ENCODE data around the gene STING1. TPM values are rescaled to one million over a fixed set of nuclear protein-coding genes. Genes with fewer than 3 reads are reported as not detected.

Gene STING1
- total and polyA plus RNA-seq, 2 of the 13 experiments (the other 11 are each of a cell fraction or from before 2014, with no cell fraction given), result 1.3 to 4.4 TPM

DNA sequence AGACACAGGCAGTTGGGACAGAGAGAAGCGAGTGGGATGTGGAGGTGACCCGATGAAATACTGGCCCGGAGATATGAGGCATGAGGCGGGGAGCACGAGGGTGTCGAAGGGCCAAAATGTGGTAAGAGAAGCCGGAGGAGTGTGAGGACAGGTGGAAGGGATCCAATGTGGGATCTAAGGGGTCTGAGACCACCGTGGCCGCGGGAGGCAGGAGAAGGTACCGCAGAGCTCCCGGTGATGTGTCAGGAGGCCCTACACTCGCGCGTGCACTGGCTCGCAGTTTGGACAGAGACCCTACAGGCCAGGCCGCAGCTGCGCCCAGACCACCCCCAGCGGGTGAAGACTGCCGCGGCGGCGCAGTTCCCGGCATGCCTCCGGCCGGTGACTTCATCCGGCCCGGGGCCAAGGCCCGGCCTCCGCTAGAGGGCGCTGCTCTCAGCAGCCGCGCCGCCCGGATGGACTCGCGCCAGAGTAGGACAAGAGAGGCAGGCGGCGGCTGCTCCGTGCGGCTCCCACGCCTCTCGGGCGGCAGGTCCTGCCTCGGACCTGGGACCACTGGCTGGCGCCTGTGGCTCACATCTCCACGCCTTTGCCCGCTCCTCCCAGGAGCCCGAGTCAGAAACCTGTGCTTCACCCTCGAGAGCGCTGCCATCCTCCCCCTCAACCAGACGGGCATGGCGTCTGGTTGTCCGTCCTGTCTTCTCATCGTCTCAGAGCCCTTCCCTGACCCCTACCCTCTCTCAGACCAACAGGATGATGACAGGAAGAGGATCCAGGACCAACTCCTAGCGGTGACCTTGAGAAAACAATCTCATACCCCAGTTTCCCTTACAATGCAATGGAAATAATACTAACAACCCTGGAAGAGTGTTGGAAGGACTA, 35.4 kb upstream of the STING1 start (continued):
- TF ChIP-seq, protein P1, sequence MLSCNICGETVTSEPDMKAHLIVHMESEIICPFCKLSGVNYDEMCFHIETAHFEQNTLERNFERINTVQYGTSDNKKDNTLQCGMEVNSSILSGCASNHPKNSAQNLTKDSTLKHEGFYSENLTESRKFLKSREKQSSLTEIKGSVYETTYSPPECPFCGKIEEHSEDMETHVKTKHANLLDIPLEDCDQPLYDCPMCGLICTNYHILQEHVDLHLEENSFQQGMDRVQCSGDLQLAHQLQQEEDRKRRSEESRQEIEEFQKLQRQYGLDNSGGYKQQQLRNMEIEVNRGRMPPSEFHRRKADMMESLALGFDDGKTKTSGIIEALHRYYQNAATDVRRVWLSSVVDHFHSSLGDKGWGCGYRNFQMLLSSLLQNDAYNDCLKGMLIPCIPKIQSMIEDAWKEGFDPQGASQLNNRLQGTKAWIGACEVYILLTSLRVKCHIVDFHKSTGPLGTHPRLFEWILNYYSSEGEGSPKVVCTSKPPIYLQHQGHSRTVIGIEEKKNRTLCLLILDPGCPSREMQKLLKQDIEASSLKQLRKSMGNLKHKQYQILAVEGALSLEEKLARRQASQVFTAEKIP (CRISPR knock-in tag; IDR thresholded peaks at IDR 0.05; ENCODE audit: borderline replicate concordance), result no peak
- TF ChIP-seq FOSL1 (CRISPR knock-in tag; IDR thresholded peaks at IDR 0.05; ENCODE audit: borderline replicate concordance) (no peak), MIER3 (CRISPR knock-in tag; IDR thresholded peaks at IDR 0.05; ENCODE audit: borderline replicate concordance) (peak; percentile 41; the same call in 1 of the 2 replicates), MXI1 (IDR thresholded peaks at IDR 0.05; ENCODE audit: borderline replicate concordance, low read depth, low read length) (no peak; the same call in 2 of the 3 replicates), ZNF292 (CRISPR knock-in tag; IDR thresholded peaks at IDR 0.05; ENCODE audit: borderline replicate concordance, low read depth) (peak; percentile 48; the same call in 1 of the 2 replicates), KAT8 (CRISPR knock-in tag; IDR thresholded peaks at IDR 0.05) (peak; percentile 91), ZBTB33 (CRISPR knock-in tag; IDR thresholded peaks at IDR 0.05) (peak; percentile 77), MBD4 (IDR thresholded peaks at IDR 0.05; ENCODE audit: borderline replicate concordance, low read length) (no peak), KDM1A (CRISPR knock-in tag; IDR thresholded peaks at IDR 0.05) (no peak), ZBTB7B (CRISPR knock-in tag; IDR thresholded peaks at IDR 0.05) (peak; percentile 92), ZMAT5 (CRISPR knock-in tag; IDR thresholded peaks at IDR 0.05; ENCODE audit: borderline replicate concordance, low read depth) (no peak), ZNF558 (CRISPR knock-in tag; IDR thresholded peaks at IDR 0.05; ENCODE audit: borderline replicate concordance) (peak; percentile 82; the same call in 1 of the 2 replicates), ZNF580 (CRISPR knock-in tag; IDR thresholded peaks at IDR 0.05; ENCODE audit: borderline replicate concordance, low read depth) (peak; percentile 94), NFE2 (CRISPR knock-in tag; IDR thresholded peaks at IDR 0.05) (no peak), ZNF282 (IDR thresholded peaks at IDR 0.05; ENCODE audit: partially characterized antibody) (no peak), BCLAF1 (IDR thresholded peaks at IDR 0.05) (no peak)
- TF ChIP-seq, protein P2, sequence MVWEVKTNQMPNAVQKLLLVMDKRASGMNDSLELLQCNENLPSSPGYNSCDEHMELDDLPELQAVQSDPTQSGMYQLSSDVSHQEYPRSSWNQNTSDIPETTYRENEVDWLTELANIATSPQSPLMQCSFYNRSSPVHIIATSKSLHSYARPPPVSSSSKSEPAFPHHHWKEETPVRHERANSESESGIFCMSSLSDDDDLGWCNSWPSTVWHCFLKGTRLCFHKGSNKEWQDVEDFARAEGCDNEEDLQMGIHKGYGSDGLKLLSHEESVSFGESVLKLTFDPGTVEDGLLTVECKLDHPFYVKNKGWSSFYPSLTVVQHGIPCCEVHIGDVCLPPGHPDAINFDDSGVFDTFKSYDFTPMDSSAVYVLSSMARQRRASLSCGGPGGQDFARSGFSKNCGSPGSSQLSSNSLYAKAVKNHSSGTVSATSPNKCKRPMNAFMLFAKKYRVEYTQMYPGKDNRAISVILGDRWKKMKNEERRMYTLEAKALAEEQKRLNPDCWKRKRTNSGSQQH (CRISPR knock-in tag; IDR thresholded peaks at IDR 0.05; ENCODE audit: low read depth), result no peak
- TF ChIP-seq, protein P3, sequence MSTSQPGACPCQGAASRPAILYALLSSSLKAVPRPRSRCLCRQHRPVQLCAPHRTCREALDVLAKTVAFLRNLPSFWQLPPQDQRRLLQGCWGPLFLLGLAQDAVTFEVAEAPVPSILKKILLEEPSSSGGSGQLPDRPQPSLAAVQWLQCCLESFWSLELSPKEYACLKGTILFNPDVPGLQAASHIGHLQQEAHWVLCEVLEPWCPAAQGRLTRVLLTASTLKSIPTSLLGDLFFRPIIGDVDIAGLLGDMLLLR (CRISPR knock-in tag; IDR thresholded peaks at IDR 0.05), result peak; percentile 89
- TF ChIP-seq, protein P4, sequence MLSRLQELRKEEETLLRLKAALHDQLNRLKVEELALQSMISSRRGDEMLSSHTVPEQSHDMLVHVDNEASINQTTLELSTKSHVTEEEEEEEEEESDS (CRISPR knock-in tag; IDR thresholded peaks at IDR 0.05; ENCODE audit: borderline replicate concordance), result no peak

Data from HepG2 (cell line).